ENCODE measurements around the gene PLCE1. TPM values are rescaled to one million over a fixed set of nuclear protein-coding genes. Genes with fewer than 3 reads are reported as not detected.

Gene PLCE1
- total and polyA plus RNA-seq, 2 donors from 2014 or later, result 5.9 to 8.7 TPM

GRCh38 chr10:94042001-94042833 is 48.5 kb downstream of the PLCE1 start:
- H3K27me3 ChIP-seq (ENCODE audit: control insufficient read depth, insufficient read depth, low read length), result no peaks in the 10 kb centered on the region
- DNase-seq (no peak), FAIRE-seq (no peak)
- H3K36me3 ChIP-seq (ENCODE audit: control insufficient read depth in 2 of 3, insufficient read depth in 3 of 3, low read length in 3 of 3), result no peaks in the 10 kb centered on the region
- H3K4me3 ChIP-seq (ENCODE audit: low read length in 3 of 3), result no peak overlapping the region
- H3K27ac ChIP-seq (ENCODE audit: low read depth in 2 of 2, low read length in 2 of 2), result no peak overlapping the region
- no peak overlapping the region for H3K9ac ChIP-seq (ENCODE audit: low read length in 3 of 3)
- no peaks in the 10 kb centered on the region for H3K4me1 ChIP-seq (ENCODE audit: control insufficient read depth in 2 of 3, insufficient read depth in 2 of 3, low read depth in 1 of 3, low read length in 3 of 3)
- no peak for TF ChIP-seq CTCF (IDR thresholded peaks at IDR 0.05; ENCODE audit: borderline replicate concordance, extremely low read depth, insufficient read depth)
- intact Hi-C loops (cut with DNase I), result no loop called here
- H3K9me3 ChIP-seq (ENCODE audit: control insufficient read depth in 2 of 3, insufficient read depth in 1 of 3, low read length in 3 of 3), result no peaks in the 10 kb centered on the region

- DNase-seq (no peak), FAIRE-seq (no peak)
- intact Hi-C loops (cut with DNase I), result no loop called here
- no peak overlapping the region for H3K9ac ChIP-seq (ENCODE audit: low read length in 3 of 3)
- H3K27me3 ChIP-seq (ENCODE audit: control insufficient read depth, insufficient read depth, low read length), result no peaks in the 10 kb centered on the region
- no peaks in the 10 kb centered on the region for H3K9me3 ChIP-seq (ENCODE audit: control insufficient read depth in 2 of 3, insufficient read depth in 1 of 3, low read length in 3 of 3)
- no peak for TF ChIP-seq CTCF (IDR thresholded peaks at IDR 0.05; ENCODE audit: borderline replicate concordance, extremely low read depth, insufficient read depth)
- no peak overlapping the region for H3K4me3 ChIP-seq (ENCODE audit: low read length in 3 of 3)
- no peak overlapping the region for H3K27ac ChIP-seq (ENCODE audit: low read depth in 2 of 2, low read length in 2 of 2)
- H3K36me3 ChIP-seq (ENCODE audit: control insufficient read depth in 2 of 3, insufficient read depth in 3 of 3, low read length in 3 of 3), result no peaks in the 10 kb centered on the region
- no peaks in the 10 kb centered on the region for H3K4me1 ChIP-seq (ENCODE audit: control insufficient read depth in 2 of 3, insufficient read depth in 2 of 3, low read depth in 1 of 3, low read length in 3 of 3)
Measured at GRCh38 chr10:94042834-94043175, 49.1 kb downstream of the PLCE1 start.

Other genes starting within 250 kb of the PLCE1 start
- not detected for gene LGI1, start 236.0 kb upstream of the PLCE1 start, total RNA-seq
- not detected for gene LGI1, start 236.0 kb upstream of the PLCE1 start, polyA plus RNA-seq (ENCODE audit: insufficient read depth, low read depth, low replicate concordance)
- 3.1 TPM for gene SLC35G1, start 100.0 kb upstream of the PLCE1 start, total RNA-seq
- 2.6 TPM for gene SLC35G1, start 100.0 kb upstream of the PLCE1 start, polyA plus RNA-seq (ENCODE audit: insufficient read depth, low read depth, low replicate concordance)